CD4-positive, alpha-beta T cell treated with Interleukin-4 for 4 hours (primary cell): ENCODE measurements around the gene TSPAN7.

Experiments
- DNase-seq: peaks from one replicate; pipeline ENCODE4 v3.0.0-alpha.2; 2020

Gene TSPAN7

GRCh38 chrX:38595801-38596200 lies 34.5 kb downstream of the TSPAN7 start:
- no peak for DNase-seq

GRCh38 chrX:38596939-38597338 lies 35.6 kb downstream of the TSPAN7 start:
- DNase-seq = no peak

- no peak for DNase-seq
Measured at GRCh38 chrX:38599796-38600755, 38.7 kb downstream of the TSPAN7 start.

GRCh38 chrX:38601866-38602265 lies 40.5 kb downstream of the TSPAN7 start:
- DNase-seq = no peak

- DNase-seq = no peak
Measured at GRCh38 chrX:38606821-38607220, 45.5 kb downstream of the TSPAN7 start.

- DNase-seq = no peak
Measured at GRCh38 chrX:38607976-38608375, 46.6 kb downstream of the TSPAN7 start.

GRCh38 chrX:38610849-38611248 lies 49.5 kb downstream of the TSPAN7 start:
- DNase-seq = no peak

- no peak for DNase-seq
Measured at GRCh38 chrX:38612281-38612680, 50.9 kb downstream of the TSPAN7 start.

GRCh38 chrX:38614485-38614884 lies 53.1 kb downstream of the TSPAN7 start:
- DNase-seq = no peak

- no peak for DNase-seq
Measured at GRCh38 chrX:38616904-38617303, 55.6 kb downstream of the TSPAN7 start.

GRCh38 chrX:38618180-38618579 lies 56.8 kb downstream of the TSPAN7 start:
- DNase-seq = no peak

GRCh38 chrX:38620623-38621022 lies 59.3 kb downstream of the TSPAN7 start:
- no peak for DNase-seq

- no peak for DNase-seq
Measured at GRCh38 chrX:38626296-38626695, 65.0 kb downstream of the TSPAN7 start.

GRCh38 chrX:38627683-38628082 lies 66.3 kb downstream of the TSPAN7 start:
- peak; percentile 5 for DNase-seq

GRCh38 chrX:38628587-38628986 lies 67.2 kb downstream of the TSPAN7 start:
- no peak for DNase-seq

- DNase-seq = no peak
Measured at GRCh38 chrX:38632516-38632915, 71.2 kb downstream of the TSPAN7 start.

GRCh38 chrX:38634665-38635064 lies 73.3 kb downstream of the TSPAN7 start:
- no peak for DNase-seq

GRCh38 chrX:38636949-38637819 lies 75.8 kb downstream of the TSPAN7 start:
- no peak for DNase-seq

- no peak for DNase-seq
Measured at GRCh38 chrX:38638952-38639529, 77.7 kb downstream of the TSPAN7 start.

- DNase-seq = no peak
Measured at GRCh38 chrX:38639730-38640129, 78.4 kb downstream of the TSPAN7 start.

- no peak for DNase-seq
Measured at GRCh38 chrX:38641197-38641596, 79.9 kb downstream of the TSPAN7 start.

GRCh38 chrX:38643903-38644302 lies 82.6 kb downstream of the TSPAN7 start:
- DNase-seq = no peak

- no peak for DNase-seq
Measured at GRCh38 chrX:38646129-38646528, 84.8 kb downstream of the TSPAN7 start.
